KMS-11 (cell line): ENCODE results near the gene PPP1R3A.

Experiments
- H2AFZ ChIP-seq: fragments of 200-600 bp; sonication (generic); 2 replicates; pipeline ENCODE4 v1.6.1; 2016; ENCODE audit warnings: antibody characterized with exemption, mixed run types, low read depth
- H3K27ac ChIP-seq: fragments of 200-600 bp; sonication (generic); 2 replicates; pipeline ENCODE4 v1.6.1; 2016; ENCODE audit warnings: mild to moderate bottlenecking, mixed run types
- H3K27me3 ChIP-seq: fragments of 200-600 bp; sonication (generic); 2 replicates; pipeline ENCODE4 v1.6.1; 2017; ENCODE audit warnings: mild to moderate bottlenecking, low read depth, mixed run types, moderate library complexity; ENCODE audit not compliant: insufficient read depth
- H3K36me3 ChIP-seq: fragments of 200-600 bp; sonication (generic); 2 replicates; pipeline ENCODE4 v1.6.1; 2017; ENCODE audit warnings: mild to moderate bottlenecking, mixed run types; ENCODE audit not compliant: insufficient read depth
- H3K4me1 ChIP-seq: fragments of 200-600 bp; sonication (generic); 2 replicates; pipeline ENCODE4 v1.6.1; 2016; ENCODE audit warnings: mild to moderate bottlenecking, low read depth, mixed run types; ENCODE audit not compliant: poor library complexity, severe bottlenecking
- H3K4me2 ChIP-seq: fragments of 200-600 bp; sonication (generic); 2 replicates; pipeline ENCODE4 v1.7.0; 2016; ENCODE audit warnings: mild to moderate bottlenecking, mixed run types
- H3K4me3 ChIP-seq: fragments of 200-600 bp; sonication (generic); IDR thresholded peaks from 2 replicates; pipeline ENCODE4 v1.6.1; 2017; ENCODE audit warnings: low read depth, low read length, mixed read lengths; ENCODE audit not compliant: insufficient read depth
- H3K79me2 ChIP-seq: fragments of 200-600 bp; sonication (generic); 2 replicates; pipeline ENCODE4 v1.6.1; 2016; ENCODE audit warnings: low read depth, mixed run types; ENCODE audit not compliant: insufficient read depth
- H3K9ac ChIP-seq: fragments of 200-600 bp; sonication (generic); 2 replicates; pipeline ENCODE4 v1.6.1; 2016; ENCODE audit warnings: mild to moderate bottlenecking, mixed run types
- H4K20me1 ChIP-seq: fragments of 200-600 bp; sonication (generic); 2 replicates; pipeline ENCODE4 v1.6.1; 2016; ENCODE audit warnings: mild to moderate bottlenecking, mixed run types; ENCODE audit not compliant: insufficient read depth
- CTCF ChIP-seq: fragments of 200-600 bp; sonication (generic); conservative IDR thresholded peaks from 2 replicates; pipeline ENCODE4 v1.6.1; 2017; ENCODE audit warnings: low read depth, mild to moderate bottlenecking, antibody characterized with exemption, low read length, moderate library complexity, mixed read lengths

The PPP1R3A gene

GRCh38 chr7:113880559-113880958, 38.2 kb downstream of the PPP1R3A start:
- TF ChIP-seq CTCF: no peak
- H3K79me2 ChIP-seq: no peaks in the 10 kb centered on the region
- H3K27me3 ChIP-seq: no peaks in the 10 kb centered on the region
- H2AFZ ChIP-seq: no peak overlapping the region
- H3K27ac ChIP-seq: no peak overlapping the region
- H3K4me2 ChIP-seq: no peak overlapping the region
- no peak overlapping the region for H3K9ac ChIP-seq
- no peaks in the 10 kb centered on the region for H3K4me1 ChIP-seq
- no peak overlapping the region for H3K4me3 ChIP-seq
- no peaks in the 10 kb centered on the region for H3K36me3 ChIP-seq
- no peaks in the 10 kb centered on the region for H4K20me1 ChIP-seq

GRCh38 chr7:113878394-113878992, 40.3 kb downstream of the PPP1R3A start:
- no peaks in the 10 kb centered on the region for H3K36me3 ChIP-seq
- H3K4me2 ChIP-seq: no peak overlapping the region
- no peak overlapping the region for H2AFZ ChIP-seq
- TF ChIP-seq CTCF: no peak
- no peak overlapping the region for H3K4me3 ChIP-seq
- H3K9ac ChIP-seq: no peak overlapping the region
- H3K27ac ChIP-seq: no peak overlapping the region
- H3K4me1 ChIP-seq: no peaks in the 10 kb centered on the region
- no peaks in the 10 kb centered on the region for H4K20me1 ChIP-seq
- H3K27me3 ChIP-seq: no peaks in the 10 kb centered on the region
- H3K79me2 ChIP-seq: no peaks in the 10 kb centered on the region

GRCh38 chr7:113875224-113875623, 43.6 kb downstream of the PPP1R3A start:
- H3K79me2 ChIP-seq: no peaks in the 10 kb centered on the region
- no peak overlapping the region for H3K4me2 ChIP-seq
- no peak overlapping the region for H2AFZ ChIP-seq
- no peak overlapping the region for H3K4me3 ChIP-seq
- TF ChIP-seq CTCF: no peak
- no peaks in the 10 kb centered on the region for H4K20me1 ChIP-seq
- no peaks in the 10 kb centered on the region for H3K36me3 ChIP-seq
- no peaks in the 10 kb centered on the region for H3K4me1 ChIP-seq
- H3K27me3 ChIP-seq: no peaks in the 10 kb centered on the region
- no peak overlapping the region for H3K9ac ChIP-seq
- no peak overlapping the region for H3K27ac ChIP-seq

- Histone ChIP-seq H3K79me2 (no peaks in the 10 kb centered on the region), H2AFZ (no peak overlapping the region), H3K9ac (no peak overlapping the region), H3K36me3 (no peaks in the 10 kb centered on the region), H3K27me3 (no peaks in the 10 kb centered on the region), H3K4me1 (no peaks in the 10 kb centered on the region), H4K20me1 (no peaks in the 10 kb centered on the region), H3K4me3 (no peak overlapping the region), H3K4me2 (no peak overlapping the region), H3K27ac (no peak overlapping the region)
- TF ChIP-seq CTCF: no peak
These were observed 45.2 kb downstream of the PPP1R3A start for GRCh38 chr7:113873554-113874151.
